HG02798 (cell line): ENCODE results near the gene HCRTR1.
"Not testable (repeated sequence)": the region's sequence is repeated elsewhere in the genome, so short reads cannot be mapped to it uniquely, and the experiment has no call there.

Source experiments
- ATAC-seq: cut with Tn5 transposase; IDR thresholded peaks from one replicate; pipeline ENCODE4 v1.9.1; 2021; ENCODE audit warnings: mild to moderate bottlenecking; ENCODE audit not compliant: unreplicated experiment, poor library complexity

Gene HCRTR1

GRCh38 chr1:31580891-31581603 lies 36.4 kb upstream of the HCRTR1 start:
- ATAC-seq, result no peak

- no peak for ATAC-seq
These were observed 35.4 kb upstream of the HCRTR1 start for GRCh38 chr1:31581821-31582810.

- ATAC-seq, result no peak
These were observed 34.2 kb upstream of the HCRTR1 start for GRCh38 chr1:31583082-31583994.

GRCh38 chr1:31583995-31584868 lies 33.3 kb upstream of the HCRTR1 start:
- no peak for ATAC-seq

- no peak for ATAC-seq
These were observed 32.4 kb upstream of the HCRTR1 start for GRCh38 chr1:31584869-31585735.

- ATAC-seq, result no peak
These were observed 31.6 kb upstream of the HCRTR1 start for GRCh38 chr1:31585736-31586365.

- ATAC-seq, result no peak
These were observed 30.8 kb upstream of the HCRTR1 start for GRCh38 chr1:31586376-31587327.

- not testable (repeated sequence) for ATAC-seq
These were observed 30.2 kb upstream of the HCRTR1 start for GRCh38 chr1:31587328-31587699.

- no peak for ATAC-seq
These were observed 29.6 kb upstream of the HCRTR1 start for GRCh38 chr1:31587720-31588423.

- ATAC-seq, result no peak
These were observed 28.6 kb upstream of the HCRTR1 start for GRCh38 chr1:31588751-31589515.

GRCh38 chr1:31591425-31592093 lies 25.9 kb upstream of the HCRTR1 start:
- no peak for ATAC-seq

- ATAC-seq, result no peak
These were observed 25.4 kb upstream of the HCRTR1 start for GRCh38 chr1:31592132-31592531.

GRCh38 chr1:31593136-31593665 lies 24.3 kb upstream of the HCRTR1 start:
- ATAC-seq, result no peak

- peak; percentile 61 for ATAC-seq
These were observed 23.5 kb upstream of the HCRTR1 start for GRCh38 chr1:31593770-31594632.
